ENCODE data around the gene MYBPHL. TPM values are rescaled to one million over a fixed set of nuclear protein-coding genes. Genes with fewer than 3 reads are reported as not detected.

The MYBPHL gene
- not detected for total RNA-seq

DNA sequence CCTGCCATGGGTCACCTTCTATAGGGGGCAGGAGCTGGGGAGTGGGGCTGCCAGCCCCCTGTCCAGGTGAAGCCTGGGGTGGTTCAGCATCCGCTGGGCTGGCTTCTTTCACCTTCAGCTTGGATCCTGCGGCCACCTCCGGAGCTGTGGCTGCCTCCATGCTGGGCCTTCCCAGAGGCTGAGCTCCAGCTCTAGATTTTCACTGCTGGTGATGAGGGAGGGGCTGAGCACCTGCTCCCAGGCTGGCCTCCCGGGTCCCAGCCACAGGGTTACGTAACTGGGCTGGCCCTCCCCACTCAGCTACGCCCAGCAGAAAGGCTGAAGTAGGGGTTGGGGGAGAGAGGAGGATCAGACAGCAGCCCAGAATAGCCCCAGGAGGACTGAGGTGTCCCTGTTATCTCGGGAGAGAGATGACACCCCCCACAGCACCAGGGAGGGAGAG, at the start of gene MYBPHL:
Gene MYBPHL, minus strand, starts transcription at position 180 of the 442 bp plus-strand sequence. Its CDS starts 20 bp downstream, at position 160.
- DNase-seq (ENCODE audit: low read depth in 2 of 3, low spot score in 2 of 3) = no peak

DNA sequence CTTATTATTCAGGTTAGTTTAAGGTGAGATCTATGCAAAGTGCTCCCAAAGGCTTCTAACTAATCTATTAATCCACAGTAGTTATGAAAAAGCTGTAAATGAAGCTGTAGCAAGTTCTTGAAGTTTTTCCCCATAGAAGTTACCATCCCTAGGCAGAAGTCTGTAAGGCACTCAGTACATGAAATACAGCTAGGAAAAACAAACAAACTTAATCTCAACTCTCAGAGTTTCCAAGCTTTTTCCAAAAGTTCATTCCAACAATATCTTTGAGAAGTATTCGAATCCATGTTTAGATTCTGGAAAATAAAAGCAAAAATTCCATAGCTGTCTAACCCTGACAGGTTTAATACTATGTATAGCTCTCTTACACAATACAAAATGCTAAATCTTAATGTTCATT, 49.7 kb upstream of the MYBPHL start:
- DNase-seq (ENCODE audit: low read depth in 2 of 3, low spot score in 2 of 3) = no peak

DNA sequence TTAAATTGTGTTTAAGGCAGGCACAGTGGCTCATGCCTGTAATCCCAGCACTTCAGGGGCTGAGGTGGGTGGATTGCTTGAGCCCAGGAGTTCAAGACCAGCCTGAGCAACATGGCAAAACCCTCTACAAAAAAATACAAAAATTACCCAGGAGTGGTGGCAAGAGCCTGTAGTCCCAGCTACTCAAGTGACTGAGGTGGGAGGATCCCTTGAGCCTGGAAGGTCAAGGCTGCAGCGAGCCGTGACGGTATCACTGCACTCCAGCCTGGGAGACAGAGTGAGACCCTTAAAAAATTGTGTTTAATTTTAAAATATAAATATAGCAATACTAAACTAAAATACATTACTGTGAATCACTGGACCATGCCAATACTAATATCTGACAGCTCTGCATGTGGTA, 48.1 kb upstream of the MYBPHL start:
- DNase-seq (ENCODE audit: low read depth in 2 of 3, low spot score in 2 of 3) = no peak

DNA sequence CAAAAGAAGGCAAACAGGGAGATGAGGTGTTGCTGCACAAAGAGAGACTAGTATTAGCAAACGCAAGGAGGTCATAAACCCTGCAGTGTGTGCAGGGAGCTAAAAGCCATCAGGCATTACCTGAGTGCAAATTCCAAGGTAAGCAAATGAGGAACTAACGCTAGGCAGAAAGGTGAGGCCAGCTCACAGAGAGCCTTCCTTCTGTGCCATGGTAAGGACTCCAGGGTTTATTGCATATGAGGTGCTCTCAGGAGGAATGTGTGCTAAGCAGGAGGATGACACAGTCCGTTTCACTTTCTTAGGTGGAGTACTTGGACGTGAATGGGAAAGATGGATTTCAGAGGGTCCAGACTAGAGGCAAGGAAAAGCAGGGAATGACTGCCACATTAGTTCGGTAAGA, 44.6 kb upstream of the MYBPHL start:
- no peak for DNase-seq (ENCODE audit: low read depth in 2 of 3, low spot score in 2 of 3)

DNA sequence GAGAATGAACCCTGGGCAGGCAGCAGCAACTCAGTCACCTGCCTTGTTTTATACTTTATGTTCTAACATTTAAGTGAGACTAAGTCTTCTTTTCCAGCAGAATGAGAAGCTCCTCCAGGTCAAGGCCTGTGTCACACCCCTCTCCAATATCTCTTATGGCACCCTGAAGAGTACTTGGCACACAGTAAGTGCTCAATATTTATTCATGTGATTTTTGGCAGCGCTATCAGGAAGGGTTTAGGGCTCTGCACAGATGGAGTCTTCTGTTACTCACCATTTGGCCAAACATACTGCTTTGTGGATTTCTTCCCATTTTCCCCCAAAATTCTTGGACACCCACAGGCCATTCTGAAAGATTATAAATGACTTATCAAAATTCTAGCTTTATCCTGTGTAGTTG, 43.8 kb upstream of the MYBPHL start:
- DNase-seq (ENCODE audit: low read depth in 2 of 3, low spot score in 2 of 3) = no peak

DNA sequence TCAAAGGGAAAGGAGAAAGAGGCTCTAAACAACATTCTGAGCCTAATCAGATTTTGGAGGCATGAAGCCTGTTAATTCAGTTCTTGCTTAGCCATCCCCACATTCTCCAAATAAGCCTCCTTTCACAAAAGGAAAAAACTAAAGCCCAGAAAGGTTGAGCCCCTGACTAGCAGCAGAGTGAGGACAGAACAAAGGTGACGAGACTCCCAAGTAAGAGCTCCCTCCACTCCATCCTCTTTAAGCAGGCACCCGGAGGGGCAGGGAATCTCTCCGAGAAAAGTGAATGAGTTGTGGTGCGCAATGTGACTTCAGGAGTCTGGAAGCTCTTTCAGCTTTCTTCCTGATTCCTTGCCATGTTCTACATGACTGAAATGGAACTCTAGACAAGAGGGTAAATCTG, 43.4 kb upstream of the MYBPHL start:
- DNase-seq (ENCODE audit: low read depth in 2 of 3, low spot score in 2 of 3) = no peak

GRCh38 chr1:109347511-109347910, 40.7 kb upstream of the MYBPHL start:
- DNase-seq (ENCODE audit: low read depth in 2 of 3, low spot score in 2 of 3) = no peak

- no peak for DNase-seq (ENCODE audit: low read depth in 2 of 3, low spot score in 2 of 3)
Observed at GRCh38 chr1:109341944-109342930, 35.4 kb upstream of the MYBPHL start.

GRCh38 chr1:109338608-109339007, 31.8 kb upstream of the MYBPHL start:
- no peak for DNase-seq (ENCODE audit: low read depth in 2 of 3, low spot score in 2 of 3)

DNA sequence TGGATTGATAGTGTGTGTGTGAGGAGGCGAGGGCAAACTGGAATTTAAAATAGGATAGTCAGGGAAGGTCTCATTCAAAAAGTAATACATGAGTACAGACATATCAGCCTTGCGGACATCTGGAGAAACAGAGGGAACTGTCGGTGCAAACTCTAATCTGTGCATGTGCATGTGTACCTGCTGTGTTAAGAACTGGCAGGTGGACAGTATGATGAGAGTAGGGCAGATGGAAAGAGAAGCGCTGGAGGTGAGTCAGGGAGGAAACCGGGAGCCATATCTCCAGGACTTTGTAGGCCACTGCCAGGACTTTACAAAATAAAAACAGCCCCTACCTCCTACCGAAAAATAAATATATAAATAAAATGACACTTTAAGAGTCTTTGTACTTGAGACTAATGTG, 31.3 kb upstream of the MYBPHL start:
- DNase-seq (ENCODE audit: low read depth in 2 of 3, low spot score in 2 of 3) = no peak

- DNase-seq (ENCODE audit: low read depth in 2 of 3, low spot score in 2 of 3) = no peak
Observed at GRCh38 chr1:109335091-109335490, 28.3 kb upstream of the MYBPHL start.

GRCh38 chr1:109331113-109331512, 24.3 kb upstream of the MYBPHL start:
- DNase-seq (ENCODE audit: low read depth in 2 of 3, low spot score in 2 of 3) = peak in 1 of 3 donors; percentile 6

DNA sequence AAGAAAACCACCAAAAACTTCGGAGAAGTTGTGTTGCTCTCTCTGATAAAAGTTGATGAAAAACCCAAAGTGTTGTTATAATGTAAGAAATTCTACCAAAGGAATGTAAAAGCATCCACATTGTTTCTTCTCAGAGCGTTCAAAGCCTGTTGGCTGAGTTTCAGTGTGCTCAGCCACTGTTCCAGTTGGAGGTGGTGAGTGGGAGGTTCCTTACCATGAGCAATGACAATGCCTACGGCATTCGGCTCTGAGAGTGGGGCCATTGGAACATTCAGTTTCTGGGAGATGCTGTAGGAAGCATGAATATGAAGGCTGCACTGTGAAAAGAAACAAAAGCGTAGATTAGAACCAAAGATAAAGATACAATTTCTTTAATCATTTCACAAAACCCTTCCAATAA, 20.5 kb upstream of the MYBPHL start:
- DNase-seq (ENCODE audit: low read depth in 2 of 3, low spot score in 2 of 3) = no peak

GRCh38 chr1:109322974-109323373, 16.2 kb upstream of the MYBPHL start:
- no peak for DNase-seq (ENCODE audit: low read depth in 2 of 3, low spot score in 2 of 3)

DNA sequence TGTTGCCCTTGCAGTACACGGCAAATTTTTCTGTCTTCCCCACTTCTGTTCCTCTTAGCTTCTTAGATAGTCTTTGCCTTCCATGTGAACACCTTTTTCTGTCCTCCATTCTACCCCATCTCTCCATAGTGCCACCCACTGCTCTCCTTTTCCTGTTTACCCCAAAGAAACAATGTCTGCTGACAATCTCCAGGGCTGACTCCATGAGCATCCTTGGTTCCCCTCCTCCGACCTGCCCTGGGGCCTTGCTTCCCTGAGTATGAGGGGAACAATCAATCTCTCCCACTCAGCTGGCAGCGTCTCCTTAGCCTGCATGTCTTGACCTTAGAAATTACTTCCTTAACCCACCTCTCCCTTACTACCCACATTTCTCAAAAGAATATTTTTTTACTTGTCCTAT, 12.3 kb upstream of the MYBPHL start:
- DNase-seq (ENCODE audit: low read depth in 2 of 3, low spot score in 2 of 3) = no peak

DNA sequence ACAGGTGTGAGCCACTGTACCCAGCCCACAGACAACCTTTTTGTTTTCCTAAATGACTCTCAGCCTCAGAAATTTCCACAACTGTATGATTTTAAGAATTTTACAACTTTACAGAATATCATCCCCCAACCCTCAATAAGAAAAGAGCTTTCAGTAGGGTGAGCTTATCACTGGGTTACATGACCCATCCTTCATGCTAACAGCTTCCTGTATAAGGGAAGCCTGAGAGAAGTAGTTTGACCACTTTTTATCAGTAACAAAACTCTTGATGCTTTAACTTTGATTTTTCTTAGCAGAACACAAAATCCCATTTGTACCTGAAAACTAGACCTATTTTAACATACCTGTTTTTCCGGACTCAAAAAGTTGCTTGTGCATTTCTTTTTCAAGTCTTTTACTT, 9.7 kb upstream of the MYBPHL start:
- DNase-seq (ENCODE audit: low read depth in 2 of 3, low spot score in 2 of 3) = peak in 2 of 3 donors; percentile 5 to 42

DNA sequence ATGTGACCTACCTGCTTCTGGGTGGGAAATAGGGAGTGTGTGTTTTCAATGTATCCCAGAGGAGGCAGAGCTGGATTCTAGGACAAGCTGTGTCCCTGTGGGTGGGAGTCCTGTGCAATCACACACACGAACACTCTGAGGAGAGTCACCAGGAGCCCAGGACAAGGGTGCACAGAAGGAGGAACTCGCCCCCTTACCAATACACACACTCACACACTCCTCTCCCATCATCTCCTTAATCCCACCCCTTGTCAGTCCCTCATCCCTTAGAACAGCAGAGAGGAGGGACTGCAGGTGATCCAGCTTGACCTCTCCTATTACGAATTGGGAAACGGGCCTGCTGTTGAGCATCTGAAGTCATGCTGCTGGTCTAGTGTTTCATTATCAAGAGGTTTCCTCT, 8.5 kb upstream of the MYBPHL start:
- no peak for DNase-seq (ENCODE audit: low read depth in 2 of 3, low spot score in 2 of 3)

GRCh38 chr1:109314795-109315194, 8.0 kb upstream of the MYBPHL start:
- no peak for DNase-seq (ENCODE audit: low read depth in 2 of 3, low spot score in 2 of 3)

DNA sequence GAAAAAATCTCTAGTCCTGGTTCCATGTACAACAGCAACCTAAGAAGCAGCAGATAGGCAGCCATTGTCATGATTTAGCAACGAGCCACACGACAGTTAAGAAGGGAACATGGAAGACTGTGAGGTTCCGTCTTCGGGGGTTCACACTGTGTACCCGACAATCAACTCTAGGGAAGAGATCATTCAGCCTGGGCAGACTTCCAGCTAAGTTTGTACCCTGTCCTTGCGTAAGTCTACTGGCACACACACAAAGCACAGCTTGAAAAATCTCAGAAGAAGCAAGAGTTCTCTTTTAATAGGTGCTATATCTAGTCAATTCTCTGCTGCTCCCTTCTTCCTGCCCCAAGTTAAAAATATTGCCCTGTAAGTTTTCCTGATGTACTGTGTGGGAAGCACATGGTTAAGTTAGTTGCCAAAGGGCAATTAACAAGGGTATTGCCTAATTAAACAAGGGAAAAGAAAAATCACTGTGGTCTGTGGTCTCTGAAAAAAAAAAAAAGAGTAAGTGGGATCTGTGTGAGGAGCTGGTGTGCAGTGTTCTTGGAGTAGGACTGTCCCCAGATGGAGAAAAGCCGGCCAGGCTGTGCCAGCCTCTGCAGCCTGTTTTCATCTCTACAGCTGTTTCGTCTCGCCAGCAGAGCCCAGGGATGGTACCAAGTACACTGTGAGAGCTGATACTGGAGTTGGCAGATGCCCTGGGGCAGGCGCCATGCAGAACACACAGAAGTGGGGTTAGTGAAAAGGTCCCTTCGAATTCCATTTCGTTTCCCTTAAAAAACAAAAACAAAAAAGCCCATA, 6.4 kb upstream of the MYBPHL start:
- no peak for DNase-seq (ENCODE audit: low read depth in 2 of 3, low spot score in 2 of 3)

GRCh38 chr1:109312246-109312645, 5.4 kb upstream of the MYBPHL start:
- no peak for DNase-seq (ENCODE audit: low read depth in 2 of 3, low spot score in 2 of 3)

GRCh38 chr1:109309347-109309746, 2.5 kb upstream of the MYBPHL start:
- DNase-seq (ENCODE audit: low read depth in 2 of 3, low spot score in 2 of 3) = no peak
